ENCODE results near the gene HAUS7. TPM values are rescaled to one million over a fixed set of nuclear protein-coding genes. Genes with fewer than 3 reads are reported as not detected.
"Not testable (repeated sequence)": the region's sequence is repeated elsewhere in the genome, so short reads cannot be mapped to it uniquely, and the experiment has no call there.

Gene HAUS7
- total RNA-seq, 2 experiments from 2014 or later = 56.6 to 57.7 TPM

GRCh38 chrX:153406903-153407302, 63.5 kb downstream of the HAUS7 start:
- DNase-seq = no peak
- POLR2A ChIA-PET = no interaction called here
- H3K9me3 Mint-ChIP-seq (ENCODE audit: insufficient read depth) = no peaks in the 10 kb centered on the region
- H3K27me3 Mint-ChIP-seq (ENCODE audit: low read depth) = peaks cover 5% of the 10 kb centered on the region
- H3K36me3 Mint-ChIP-seq (ENCODE audit: low read depth) = no peaks in the 10 kb centered on the region
- CTCF ChIA-PET = no interaction called here
- no peak for ATAC-seq
- H3K4me3 Mint-ChIP-seq = no peak overlapping the region
- no peak overlapping the region for H3K27ac Mint-ChIP-seq
- peaks cover 2% of the 10 kb centered on the region for H3K4me1 Mint-ChIP-seq (ENCODE audit: low read depth)

- H3K4me3 Mint-ChIP-seq = no peak overlapping the region
- POLR2A ChIA-PET = no interaction called here
- H3K27ac Mint-ChIP-seq = no peak overlapping the region
- CTCF ChIA-PET = no interaction called here
- ATAC-seq (no peak), DNase-seq (no peak)
- no peaks in the 10 kb centered on the region for H3K9me3 Mint-ChIP-seq (ENCODE audit: insufficient read depth)
- peaks cover 5% of the 10 kb centered on the region for H3K27me3 Mint-ChIP-seq (ENCODE audit: low read depth)
- no peaks in the 10 kb centered on the region for H3K36me3 Mint-ChIP-seq (ENCODE audit: low read depth)
- H3K4me1 Mint-ChIP-seq (ENCODE audit: low read depth) = no peaks in the 10 kb centered on the region
These were observed 64.4 kb downstream of the HAUS7 start for GRCh38 chrX:153406011-153406410.

- Mint-ChIP-seq H3K27ac (no peak overlapping the region), H3K4me1 (ENCODE audit: low read depth) (no peaks in the 10 kb centered on the region), H3K36me3 (ENCODE audit: low read depth) (no peaks in the 10 kb centered on the region), H3K27me3 (ENCODE audit: low read depth) (peaks cover 5% of the 10 kb centered on the region), H3K9me3 (ENCODE audit: insufficient read depth) (no peaks in the 10 kb centered on the region), H3K4me3 (no peak overlapping the region)
- no peak for ATAC-seq
- CTCF ChIA-PET = no interaction called here
- no peak for DNase-seq
- POLR2A ChIA-PET = no interaction called here
These were observed 65.0 kb downstream of the HAUS7 start for GRCh38 chrX:153405426-153405825.

GRCh38 chrX:153404333-153404732, 66.0 kb downstream of the HAUS7 start:
- H3K9me3 Mint-ChIP-seq (ENCODE audit: insufficient read depth); ATAC-seq; H3K36me3 Mint-ChIP-seq (ENCODE audit: low read depth); H3K27ac Mint-ChIP-seq; H3K27me3 Mint-ChIP-seq (ENCODE audit: low read depth); POLR2A ChIA-PET; CTCF ChIA-PET; H3K4me1 Mint-ChIP-seq (ENCODE audit: low read depth); DNase-seq; H3K4me3 Mint-ChIP-seq: not testable (repeated sequence)

- no peak for DNase-seq
- Mint-ChIP-seq H3K27me3 (ENCODE audit: low read depth) (peaks cover 5% of the 10 kb centered on the region), H3K4me1 (ENCODE audit: low read depth) (peaks cover 6% of the 10 kb centered on the region), H3K27ac (no peak within 1 kb of the TSS), H3K9me3 (ENCODE audit: insufficient read depth) (no peaks in the 10 kb centered on the region), H3K36me3 (ENCODE audit: low read depth) (no peaks in the 10 kb centered on the region), H3K4me3 (no peak within 1 kb of the TSS)
- ChIA-PET CTCF (no interaction called here), POLR2A (no interaction called here)
- no peak for ATAC-seq
These were observed 69.1 kb downstream of the HAUS7 start, which contains the start of gene PNMA6E for GRCh38 chrX:153401133-153401764. Gene PNMA6E (minus strand): TSS chrX:153401350. CDS start chrX:153398849, 2,501 bp downstream.

GRCh38 chrX:153400146-153401132, 69.9 kb downstream of the HAUS7 start:
- POLR2A ChIA-PET = no interaction called here
- H3K4me1 Mint-ChIP-seq (ENCODE audit: low read depth) = peaks cover 9% of the 10 kb centered on the region
- no peak overlapping the region for H3K4me3 Mint-ChIP-seq
- no peak overlapping the region for H3K27ac Mint-ChIP-seq
- ATAC-seq = peak; percentile 58
- no peaks in the 10 kb centered on the region for H3K9me3 Mint-ChIP-seq (ENCODE audit: insufficient read depth)
- CTCF ChIA-PET = interaction anchor here (1.0 kb wide), 1 partner anchor 70 kb away, joined by 3 read pairs; the partner anchor contains the start of gene HAUS7
- H3K27me3 Mint-ChIP-seq (ENCODE audit: low read depth) = peaks cover 5% of the 10 kb centered on the region
- DNase-seq = peak; percentile 58
- no peaks in the 10 kb centered on the region for H3K36me3 Mint-ChIP-seq (ENCODE audit: low read depth)

- ChIA-PET CTCF (no interaction called here), POLR2A (no interaction called here)
- Mint-ChIP-seq H3K4me3 (no peak overlapping the region), H3K27me3 (ENCODE audit: low read depth) (peaks cover 5% of the 10 kb centered on the region), H3K36me3 (ENCODE audit: low read depth) (no peaks in the 10 kb centered on the region), H3K27ac (no peak overlapping the region), H3K9me3 (ENCODE audit: insufficient read depth) (no peaks in the 10 kb centered on the region), H3K4me1 (ENCODE audit: low read depth) (peaks cover 11% of the 10 kb centered on the region)
- no peak for DNase-seq
- ATAC-seq = no peak
These were observed 72.0 kb downstream of the HAUS7 start for GRCh38 chrX:153398275-153398960.

Other genes starting within 250 kb of the HAUS7 start
- not detected for gene PNMA6F, start 148.8 kb downstream of the HAUS7 start, total RNA-seq
- gene ZNF275, start 136.4 kb downstream of the HAUS7 start, total RNA-seq = 10 to 100 TPM; 20.8 to 22.3 TPM
- not detected for gene PNMA6E, start 69.2 kb downstream of the HAUS7 start, total RNA-seq
- 1 to 10 TPM; 1.5 to 1.6 TPM for gene ZFP92, start 59.1 kb downstream of the HAUS7 start, total RNA-seq
- gene TREX2, start 24.5 kb downstream of the HAUS7 start, total RNA-seq = 1 to 10 TPM; 3.6 to 3.8 TPM
- gene BGN, start 24.4 kb upstream of the HAUS7 start, total RNA-seq = not detected
- not detected for gene ATP2B3, start 47.1 kb upstream of the HAUS7 start, total RNA-seq
- gene CCNQ, start 128.6 kb upstream of the HAUS7 start, total RNA-seq = 10 to 100 TPM; 23.9 to 24.5 TPM
- gene DUSP9, start 176.6 kb upstream of the HAUS7 start, total RNA-seq = not detected
- gene PNCK, start 203.2 kb upstream of the HAUS7 start, total RNA-seq = under 1 TPM; 0.16 to 0.58 TPM
- gene SLC6A8, start 217.3 kb upstream of the HAUS7 start, total RNA-seq = 1 to 10 TPM in 1 of 2 experiments, under 1 TPM in 1; 0.82 to 1.3 TPM

Data from activated CD8-positive, alpha-beta T cell treated with anti-CD3 and anti-CD28 coated beads, Interleukin-2, amount 10 ng/mL, durations not matched to agents 7 days and 5 days (primary cell).